Endometrium (tissue), 2 donors: ENCODE data around the gene CKAP2.
"Not testable (repeated sequence)": the region's sequence is repeated elsewhere in the genome, so short reads cannot be mapped to it uniquely, and the experiment has no call there.

Experiments
- FAIRE-seq: peaks from 2 replicates; lab custom pipeline; 2012; peaks lifted over from hg19 to GRCh38; lab: Jason Lieb, UNC
- donor health status: control.
- donor health status: control.

The CKAP2 gene

GRCh38 chr13:52452470-52452869, 2.8 kb upstream of the CKAP2 start:
- FAIRE-seq: no peak

DNA sequence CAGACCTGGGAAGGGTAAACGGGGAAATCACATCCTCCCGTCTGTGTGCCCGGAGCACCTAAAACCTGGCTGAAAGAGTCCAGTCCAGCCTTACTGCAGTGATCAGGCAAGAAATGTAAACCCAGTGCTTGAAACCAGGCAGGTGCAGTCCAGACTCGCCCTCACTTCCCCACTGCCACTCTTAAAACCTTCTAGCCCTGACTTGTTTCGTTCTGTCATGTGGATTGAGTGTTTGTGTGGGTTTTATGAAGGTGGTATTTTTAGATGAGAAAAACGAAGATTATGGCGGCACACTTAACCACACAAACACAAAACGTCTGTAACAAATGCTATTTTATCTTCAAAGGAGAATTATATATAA, 839 bp upstream of the CKAP2 start:
- no peak for FAIRE-seq

DNA sequence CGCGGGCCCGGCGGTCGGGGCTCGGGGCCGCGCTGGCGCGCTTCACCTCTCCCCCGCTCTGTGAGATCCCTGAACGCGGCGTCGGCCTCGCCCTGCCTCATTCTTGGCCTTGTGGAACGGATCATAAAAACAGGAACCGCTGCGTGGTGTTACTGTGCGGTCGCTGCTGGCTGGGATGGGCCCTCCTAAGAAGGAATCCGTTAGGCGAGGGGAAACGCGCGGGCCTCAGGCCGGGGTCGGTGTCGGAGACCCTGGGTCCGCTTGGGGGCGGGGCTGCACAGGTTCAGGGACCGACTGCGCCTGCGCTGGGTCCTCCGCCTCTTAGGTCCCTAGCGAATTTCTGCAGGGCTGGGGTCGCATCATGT, 381 bp downstream of the CKAP2 start:
- no peak for FAIRE-seq

DNA sequence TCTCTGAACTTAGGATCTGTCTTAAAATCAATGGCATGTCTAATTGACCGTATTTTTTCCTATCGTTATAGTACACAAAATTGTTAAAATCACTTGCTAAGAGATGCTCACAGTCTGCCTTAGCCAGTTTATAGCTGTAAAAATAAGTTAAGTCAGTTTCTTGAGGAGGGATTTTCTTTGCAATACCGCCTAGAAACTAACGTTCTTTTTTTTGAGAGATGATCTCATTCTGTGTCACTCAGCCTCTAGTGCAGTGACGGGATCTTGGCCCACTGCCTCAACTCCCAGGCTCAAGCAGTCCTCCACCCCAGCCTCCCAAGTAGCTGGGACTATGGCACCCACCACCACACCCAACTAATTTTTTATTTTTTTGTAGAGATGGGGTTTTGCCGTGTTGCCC, 4.4 kb downstream of the CKAP2 start:
- no peak for FAIRE-seq

DNA sequence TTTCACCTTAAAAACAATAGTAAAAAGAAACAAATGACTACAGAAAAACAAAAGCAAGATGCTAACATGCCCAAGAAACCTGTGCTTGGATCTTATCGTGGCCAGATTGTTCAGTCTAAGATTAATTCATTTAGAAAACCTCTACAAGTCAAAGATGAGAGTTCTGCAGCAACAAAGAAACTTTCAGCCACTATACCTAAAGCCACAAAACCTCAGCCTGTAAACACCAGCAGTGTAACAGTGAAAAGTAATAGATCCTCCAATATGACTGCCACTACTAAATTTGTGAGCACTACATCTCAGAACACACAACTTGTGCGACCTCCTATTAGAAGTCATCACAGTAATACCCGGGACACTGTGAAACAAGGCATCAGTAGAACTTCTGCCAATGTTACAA, 6.0 kb downstream of the CKAP2 start:
- FAIRE-seq: no peak

DNA sequence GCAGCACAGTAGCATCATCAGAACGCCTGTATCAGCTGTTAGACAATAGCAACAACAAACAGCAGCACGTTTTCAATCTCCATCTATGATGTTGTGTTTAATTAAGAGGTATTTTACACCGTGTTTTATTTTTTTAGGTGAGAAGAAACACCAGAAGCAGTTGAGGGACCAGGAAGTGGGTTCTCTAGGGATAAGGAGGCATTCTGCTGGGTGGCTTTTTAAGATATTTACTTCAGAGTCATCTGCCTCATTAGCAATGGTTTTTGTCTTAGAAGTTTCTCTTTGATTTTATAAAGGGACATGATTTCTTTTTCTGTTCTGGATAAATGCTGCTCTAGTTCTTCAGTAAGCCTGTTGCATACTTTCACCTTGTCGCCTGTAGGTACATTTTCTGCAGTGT, 8.2 kb downstream of the CKAP2 start:
- no peak for FAIRE-seq

GRCh38 chr13:52468487-52468886, 13.2 kb downstream of the CKAP2 start:
- FAIRE-seq: not testable (repeated sequence)

DNA sequence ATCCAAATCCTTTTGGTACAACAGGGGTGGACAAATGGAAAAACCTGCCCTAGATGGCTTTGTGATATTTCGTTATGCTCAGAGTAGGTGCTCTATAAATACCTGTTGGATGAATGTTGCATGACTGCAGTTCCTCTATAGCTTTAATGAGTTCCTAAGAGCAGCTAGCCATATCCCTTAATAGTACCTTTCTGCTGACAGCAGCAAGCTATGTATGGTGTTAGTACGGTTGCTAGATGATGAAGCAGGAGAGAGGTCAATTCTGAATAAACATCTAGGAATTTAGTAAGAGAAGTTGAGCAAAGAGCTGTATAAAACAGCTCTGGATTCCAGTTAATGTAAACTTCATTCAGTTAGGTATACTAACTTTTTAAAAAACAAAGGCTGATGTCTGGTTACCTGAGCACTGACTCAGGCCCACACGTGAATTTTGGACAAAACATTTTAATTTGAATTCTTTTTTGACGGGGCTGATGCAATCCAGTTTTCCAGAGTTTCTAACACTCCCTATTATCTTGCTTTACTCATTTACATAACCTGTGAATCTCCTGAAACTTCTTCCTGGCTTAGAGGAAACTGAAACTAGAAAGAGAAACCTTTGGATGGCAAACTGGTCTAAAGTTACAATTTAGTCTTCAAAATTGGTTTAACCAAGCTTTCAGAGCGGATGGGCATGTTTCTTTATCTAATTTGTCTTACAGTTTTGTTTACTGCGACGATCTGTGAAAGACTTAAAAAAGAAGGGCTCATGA, 25.6 kb downstream of the CKAP2 start:
- not testable (repeated sequence) for FAIRE-seq

DNA sequence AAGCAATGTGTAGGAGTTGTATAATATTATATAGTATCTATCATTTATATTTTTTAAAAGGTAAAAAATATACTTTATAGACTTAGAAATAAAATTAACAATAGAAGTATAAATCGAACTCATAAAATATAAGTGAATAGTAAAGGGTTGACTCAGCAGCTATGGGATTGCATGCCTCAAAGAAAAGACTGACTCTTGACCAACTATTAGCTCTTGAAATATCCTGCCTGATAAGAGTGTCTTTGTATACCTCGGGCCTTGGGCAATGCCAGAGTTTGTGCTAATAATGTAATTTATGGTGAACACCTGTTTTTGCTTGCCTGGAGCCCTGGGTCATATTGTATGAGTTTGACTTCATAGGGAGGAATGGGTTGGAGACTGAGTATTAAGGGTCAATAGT, 31.8 kb downstream of the CKAP2 start:
- FAIRE-seq: peak; percentile 87

- FAIRE-seq: not testable (repeated sequence)
These were observed 33.5 kb downstream of the CKAP2 start for GRCh38 chr13:52488763-52489162.

DNA sequence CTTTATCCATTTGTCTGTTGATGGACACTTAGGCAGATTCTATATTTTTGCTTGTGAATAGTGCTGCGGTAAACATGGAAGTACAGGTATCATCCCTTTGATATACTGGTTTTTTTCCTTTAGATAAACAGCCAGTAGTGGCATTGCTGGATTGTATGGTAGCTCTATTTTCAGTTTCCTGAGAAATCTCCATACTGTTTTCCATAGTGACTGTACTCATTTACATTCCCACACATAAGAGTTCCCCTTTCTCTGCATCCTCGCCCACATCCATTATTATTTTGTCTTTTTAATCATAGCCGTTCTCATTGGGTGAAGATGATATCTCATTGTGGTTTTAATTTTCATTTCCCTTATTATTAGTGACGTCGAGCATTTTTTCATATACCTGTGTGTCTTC, 35.7 kb downstream of the CKAP2 start:
- FAIRE-seq: not testable (repeated sequence)

GRCh38 chr13:52494241-52494640, 39.0 kb downstream of the CKAP2 start:
- FAIRE-seq: not testable (repeated sequence)

DNA sequence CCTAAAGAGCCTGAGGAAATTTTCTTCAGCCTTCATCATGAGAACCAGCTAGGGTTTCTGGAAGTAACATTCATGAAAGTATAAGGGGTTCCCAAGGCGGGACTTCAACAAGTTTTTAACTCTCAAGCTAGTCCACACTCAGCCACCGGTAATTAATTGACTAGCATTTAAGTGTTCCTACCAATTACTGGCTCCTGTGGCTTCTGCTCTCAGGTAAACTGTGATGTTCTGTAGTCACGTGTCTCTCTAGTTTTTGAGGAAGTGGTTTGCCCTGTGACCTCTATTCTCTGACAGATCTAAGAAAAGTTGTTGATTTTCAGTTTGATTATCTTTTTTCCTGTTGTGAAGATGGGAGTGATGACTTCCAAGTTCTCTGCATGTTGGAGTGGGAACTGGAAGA, 42.7 kb downstream of the CKAP2 start:
- not testable (repeated sequence) for FAIRE-seq

- FAIRE-seq: not testable (repeated sequence)
These were observed 47.0 kb downstream of the CKAP2 start for GRCh38 chr13:52502277-52502676.

GRCh38 chr13:52505843-52506242, 50.6 kb downstream of the CKAP2 start:
- not testable (repeated sequence) for FAIRE-seq

DNA sequence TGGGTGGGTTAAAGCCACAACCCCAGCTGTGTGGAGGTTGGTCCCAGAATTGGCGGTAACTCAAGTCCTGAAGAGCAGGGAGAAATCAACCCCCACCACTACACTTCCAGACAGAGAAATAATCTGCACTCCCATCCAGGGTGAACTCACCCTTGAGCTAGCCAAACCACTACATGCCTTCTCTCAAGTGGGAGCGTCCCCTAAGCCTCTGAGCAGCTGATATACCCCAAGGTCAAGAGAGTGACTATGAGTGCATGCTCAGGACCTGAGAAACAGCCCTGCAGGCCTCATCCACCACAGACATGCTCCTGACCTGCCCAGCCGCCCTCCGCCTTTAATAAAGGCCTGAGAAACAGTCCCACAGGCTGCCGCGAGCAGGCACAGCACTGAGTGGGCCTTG, 54.3 kb downstream of the CKAP2 start:
- FAIRE-seq: not testable (repeated sequence)

GRCh38 chr13:52510221-52510797, 55.0 kb downstream of the CKAP2 start:
- not testable (repeated sequence) for FAIRE-seq

DNA sequence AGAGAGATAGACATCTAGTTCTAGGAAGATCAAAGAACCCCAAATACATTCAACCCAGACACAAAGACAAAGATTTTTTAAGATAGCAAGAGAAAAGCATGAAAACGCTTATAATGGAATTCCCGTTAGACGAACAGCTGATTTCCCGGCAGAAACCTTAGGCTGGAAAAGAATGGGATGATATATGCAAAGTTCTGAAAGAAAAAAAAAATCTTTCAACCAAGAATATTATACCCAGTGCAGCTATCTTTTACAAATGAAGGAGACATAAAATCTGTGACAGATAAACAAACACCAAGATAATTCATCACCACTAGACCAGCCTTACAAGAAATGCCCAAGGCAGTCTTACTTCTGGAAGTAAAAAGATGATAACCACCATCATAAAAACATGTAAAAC, 56.3 kb downstream of the CKAP2 start:
- FAIRE-seq: not testable (repeated sequence)

GRCh38 chr13:52513957-52514596, 58.8 kb downstream of the CKAP2 start:
- FAIRE-seq: not testable (repeated sequence)

GRCh38 chr13:52523323-52523722, 68.0 kb downstream of the CKAP2 start:
- FAIRE-seq: not testable (repeated sequence)
